GM12878 (cell line): ENCODE results near the gene EFCC1. TPM values are rescaled to one million over a fixed set of nuclear protein-coding genes. Genes with fewer than 3 reads are reported as not detected.

Source experiments
- ATAC-seq: fragments of 200-7000 bp; cut with Tn5 transposase; 3 replicates; pipeline ENCODE4 v1.9.1; 2020; ENCODE audit warnings: mild to moderate bottlenecking, moderate library complexity
- BruUV-seq: library from RNA; stranded (reverse); fragments of 400-500 nt; replicated peaks from 2 replicates; lab custom pipeline; 2021; lab: Mats Ljungman, UMichigan
- CTCF ChIA-PET: fragments of 300-600 bp; sonication (Branson Sonifier 250); formaldehyde crosslinking; extraction: SDS; loops from one replicate; lab custom pipeline; 2021; ENCODE audit warnings: inconsistent platforms; lab: Yijun Ruan, JAX
- POLR2A ChIA-PET: fragments of 350-600 bp; formaldehyde crosslinking; extraction: SDS; loops from one replicate; lab custom pipeline; 2021; ENCODE audit warnings: inconsistent platforms; lab: Charles Lee
- RAD21 ChIA-PET: fragments of 300-600 bp; sonication (Branson Sonifier 250); formaldehyde crosslinking; loops from one replicate; lab custom pipeline; 2023; ENCODE audit warnings: antibody characterized with exemption; ENCODE audit not compliant: unreplicated experiment; lab: Charles Lee
- SMC1A ChIA-PET: fragments of 300-600 bp; sonication (Branson Sonifier 250); formaldehyde crosslinking; loops from one replicate; lab custom pipeline; 2023; ENCODE audit not compliant: unreplicated experiment, uncharacterized antibody; lab: Charles Lee
- DNase-seq: peaks from one replicate; pipeline ENCODE4 v3.0.0-alpha.2; 2011; ENCODE audit warnings: low read depth, low spot score
- FAIRE-seq: peaks from 3 replicates; lab custom pipeline; 2011; peaks lifted over from hg19 to GRCh38; lab: Jason Lieb, UNC
- H2AFZ ChIP-seq: 2 replicates; pipeline ENCODE4 v1.6.0; 2011; ENCODE audit warnings: low read depth, low read length, control low read depth; ENCODE audit not compliant: control insufficient read depth
- H3K27ac ChIP-seq: 2 replicates; pipeline ENCODE4 v1.5.1; 2011; ENCODE audit warnings: control low read depth; ENCODE audit not compliant: control insufficient read depth, insufficient read depth
- H3K27me3 ChIP-seq, 2 experiments: replicated peaks in 1 of 2; 2 replicates each; pipeline versions ENCODE4 v1.6.0 to v1.6.1; 2011; ENCODE audit warnings: low read length in 1 of 2; ENCODE audit not compliant: control insufficient read depth in 2 of 2, insufficient read depth in 2 of 2
- H3K36me3 ChIP-seq, 2 experiments: 2 replicates each; pipeline ENCODE4 v1.5.1; 2011; ENCODE audit warnings: low read length in 1 of 2; ENCODE audit not compliant: control insufficient read depth in 2 of 2, insufficient read depth in 2 of 2
- H3K4me1 ChIP-seq: 2 replicates; pipeline ENCODE4 v1.6.1; 2011; ENCODE audit warnings: mild to moderate bottlenecking, low read length, moderate library complexity, mixed read lengths; ENCODE audit not compliant: control insufficient read depth, insufficient read depth
- H3K4me2 ChIP-seq: 2 replicates; pipeline ENCODE4 v1.6.0; 2011; ENCODE audit warnings: control low read depth; ENCODE audit not compliant: control insufficient read depth, insufficient read depth
- H3K4me3 ChIP-seq: fragments of 200-600 bp; sonication (generic); 2 replicates; pipeline ENCODE4 v1.5.1; 2016
- H3K79me2 ChIP-seq: 2 replicates; pipeline ENCODE4 v1.6.0; 2011; ENCODE audit warnings: low read length; ENCODE audit not compliant: control insufficient read depth, insufficient read depth
- H3K9ac ChIP-seq: 2 replicates; pipeline ENCODE4 v1.8.0; 2011; ENCODE audit warnings: low read length, control low read depth, mixed read lengths; ENCODE audit not compliant: control insufficient read depth, insufficient read depth
- H3K9me3 ChIP-seq: replicated peaks from 3 replicates; pipeline ENCODE4 v1.5.1; 2011; ENCODE audit warnings: mild to moderate bottlenecking, low read length; ENCODE audit not compliant: control insufficient read depth, insufficient read depth
- H4K20me1 ChIP-seq: 2 replicates; pipeline ENCODE4 v1.6.0; 2011; ENCODE audit not compliant: control insufficient read depth, insufficient read depth
- CBX3 ChIP-seq: fragments of 200-600 bp; sonication (generic); IDR thresholded peaks from 2 replicates; pipeline ENCODE4 v1.6.1; 2016; ENCODE audit warnings: low read depth, borderline replicate concordance
- HDGF ChIP-seq: fragments of 450-650 bp; IDR thresholded peaks from 2 replicates; pipeline ENCODE4 v1.6.1; 2016; ENCODE audit warnings: antibody characterized with exemption
- IKZF1 ChIP-seq: fragments of 450-650 bp; conservative IDR thresholded peaks from 2 replicates; pipeline ENCODE4 v1.6.1; 2017; ENCODE audit warnings: antibody characterized with exemption, mild to moderate bottlenecking
- JUNB ChIP-seq: IDR thresholded peaks from 2 replicates; pipeline ENCODE4 v1.6.1; 2016; ENCODE audit warnings: antibody characterized with exemption, mild to moderate bottlenecking
- PAX5 ChIP-seq: IDR thresholded peaks from 2 replicates; pipeline ENCODE4 v1.6.1; 2011; ENCODE audit warnings: low read depth, low read length, borderline replicate concordance
- POU2F2 ChIP-seq: IDR thresholded peaks from 3 replicates; pipeline ENCODE4 v1.6.1; 2011; ENCODE audit warnings: low read depth, mild to moderate bottlenecking, low read length, borderline replicate concordance
- RCOR1 ChIP-seq: conservative IDR thresholded peaks from 2 replicates; pipeline ENCODE4 v1.6.1; 2012; ENCODE audit warnings: low read depth, low read length, improper control_type of control experiment
- YBX1 ChIP-seq: fragments of 450-650 bp; IDR thresholded peaks from 2 replicates; pipeline ENCODE4 v1.6.1; 2016; ENCODE audit warnings: antibody characterized with exemption
- WGBS: methylation state at CpG from one replicate; pipeline ENCODE4 v1.1.6; 2016; ENCODE audit warnings: low lambda C conversion rate; ENCODE audit not compliant: insufficient replicate concordance, insufficient coverage; ENCODE audit errors: missing lambda C conversion rate; 5-methylcytosine and 5-hydroxymethylcytosine counted together
- in situ Hi-C: fragments of 300-500 bp; cut with MboI; formaldehyde crosslinking; loops from 9 replicates; pipeline ENCODE4 v1.14.3; 2018; ENCODE audit warnings: mixed read lengths
- intact Hi-C: fragments of 100-400 bp; cut with micrococcal nuclease; formaldehyde crosslinking; loops from one replicate; pipeline ENCODE4 v1.14.2; 2022; ENCODE audit not compliant: unreplicated experiment
- polyA plus RNA-seq, 11 experiments: library from polyadenylated mRNA; depleted of rRNA in 4 of 11; unstranded in 6 of 11; stranded (reverse) in 5 of 11; fragments of >200 nt; fragmentation: Nextera tagmentation in 4 of 11; fragmentation: Illumina TruSeq in 1 of 11; extraction: Ambion mirVana in 4 of 11; extraction: Trizol in 1 of 11; gene quantifications; 1 replicate in 1 of 11; 2 replicates in 10 of 11; pipeline versions ENCODE4 v1.2.1 to v1.2.3, GENCODE V29; 2011 to 2016; ENCODE audit warnings: inconsistent platforms in 2 of 11, missing spikeins in 2 of 11, low read depth in 1 of 11
- total RNA-seq, 4 experiments: library from RNA; depleted of rRNA in 3 of 4; stranded (reverse); fragments of >200 nt in 3 of 4; fragmentation: Illumina TruSeq in 1 of 4; extraction: Trizol in 1 of 4; gene quantifications; 2 replicates each; pipeline versions ENCODE4 v1.2.1 to v1.2.3, GENCODE V29; 2013 to 2021

EFCC1 gene
- total and polyA plus RNA-seq, 10 of the 15 experiments (the other 5 are each of a cell fraction or from before 2014, with no cell fraction given): not detected

- H3K36me3 ChIP-seq: no peaks in the 10 kb centered on the region
- H2AFZ ChIP-seq: no peak overlapping the region
- TF ChIP-seq HDGF: no peak
- no peak for TF ChIP-seq IKZF1
- no peak for TF ChIP-seq RCOR1
- TF ChIP-seq CBX3: no peak
- no peak for TF ChIP-seq POU2F2
- no peak for TF ChIP-seq PAX5
- TF ChIP-seq JUNB: no peak
- no peak for TF ChIP-seq YBX1
- no peak overlapping the region for H3K4me2 ChIP-seq
- no peak overlapping the region for H3K4me3 ChIP-seq
- peaks cover 5% of the 10 kb centered on the region for H3K4me1 ChIP-seq
- H3K9me3 ChIP-seq: no peaks in the 10 kb centered on the region; the same call in 2 of the 3 replicates
- SMC1A ChIA-PET: interaction anchor here (0.6 to 2.0 kb wide), 5 partner anchors 9 to 344 kb away, joined by 3 to 12 read pairs (median 4); no protein-coding TSS in a partner anchor
- 97% methylated on average over 8 of the region's 8 CpGs for whole genome bisulfite sequencing
- in situ Hi-C loops: no loop called here
- POLR2A ChIA-PET: interaction anchor here (0.5 to 2.2 kb wide), 3 partner anchors 9 to 374 kb away, joined by 3 to 10 read pairs (median 4); partner anchors contain the start of gene COPG1
- ATAC-seq (no peak), DNase-seq (no peak), FAIRE-seq (no peak)
- RAD21 ChIA-PET: interaction anchor here (0.7 to 2.2 kb wide), 2 partner anchors 9 to 98 kb away, joined by 3 to 7 read pairs; no protein-coding TSS in a partner anchor
- BruUV-seq: TSS peak; percentile 80
- no peaks in the 10 kb centered on the region for H4K20me1 ChIP-seq
- H3K79me2 ChIP-seq: no peaks in the 10 kb centered on the region
- no peak overlapping the region for H3K27ac ChIP-seq
- CTCF ChIA-PET: interaction anchor here (0.9 to 3.5 kb wide), 9 partner anchors 10 to 346 kb away, joined by 3 to 39 read pairs (median 8); a partner anchor contains a TSS
- intact Hi-C loops: no loop called here
- H3K27me3 ChIP-seq: peaks cover 0 to 4% of the 10 kb centered on the region in 2 experiments; a peak in 1 of 4 replicates
- no peak overlapping the region for H3K9ac ChIP-seq
Observed at GRCh38 chr3:129025691-129026435, 24.8 kb downstream of the EFCC1 start.
